ENCODE data around the gene RNF208.

Gene RNF208

DNA sequence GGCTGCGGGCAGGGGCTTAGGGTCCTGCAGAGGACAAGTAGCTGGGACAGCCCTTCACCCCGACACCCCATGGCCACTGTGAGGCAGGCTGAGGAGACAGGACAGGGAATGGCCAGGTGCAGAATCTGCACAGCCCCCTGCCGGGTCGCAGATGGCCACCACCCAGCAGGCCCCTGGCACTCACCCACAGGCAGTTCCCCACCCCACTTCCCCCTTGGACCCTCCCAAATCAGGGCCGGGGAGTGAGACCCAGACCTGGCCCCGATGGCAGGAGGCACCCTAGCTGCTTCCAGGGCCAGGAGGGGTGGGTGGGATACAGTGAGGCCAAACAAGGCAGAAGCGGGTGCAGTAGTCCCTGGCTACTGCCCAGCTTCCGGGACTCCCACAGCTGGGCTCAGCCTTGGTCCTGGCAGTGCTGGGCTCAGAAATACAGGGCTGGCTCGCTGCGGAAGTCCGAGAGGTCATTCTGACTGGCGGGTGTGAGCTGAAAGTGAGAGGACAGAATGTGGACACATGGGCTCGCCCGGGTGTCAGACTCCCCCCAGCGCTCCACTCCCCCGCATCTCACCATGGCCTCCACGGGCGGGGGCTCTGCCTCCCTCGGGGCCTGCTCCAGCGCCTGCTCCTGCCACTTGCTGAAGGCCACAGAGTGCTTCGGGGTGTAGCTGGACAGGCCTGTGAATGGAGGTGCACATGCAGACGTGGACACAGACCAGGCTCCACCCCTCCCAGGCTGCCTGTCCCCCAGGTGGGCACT lies 30.2 kb downstream of the RNF208 start:
- no peak for DNase-seq (ENCODE audit: low read depth)

DNA sequence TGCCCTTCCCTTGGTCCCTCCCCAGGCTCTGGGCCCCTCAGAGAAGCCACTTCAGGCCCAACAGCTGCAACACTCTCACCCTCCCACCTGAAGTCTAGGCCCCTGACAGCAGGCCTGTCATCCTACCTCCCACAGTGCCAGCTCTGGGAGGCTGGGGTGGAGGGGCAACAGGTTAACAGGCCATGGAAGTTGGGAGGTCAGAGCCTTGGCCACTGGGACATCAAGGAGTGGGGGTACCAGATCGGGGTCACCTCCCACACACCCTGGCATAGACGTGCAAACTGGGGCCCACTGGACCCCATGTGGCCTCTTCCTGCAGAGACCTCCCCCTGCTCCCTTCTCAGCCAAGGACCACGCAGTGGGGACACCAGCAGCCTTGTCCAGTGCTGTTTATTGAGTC lies 30.8 kb downstream of the RNF208 start:
- no peak for DNase-seq (ENCODE audit: low read depth)

DNA sequence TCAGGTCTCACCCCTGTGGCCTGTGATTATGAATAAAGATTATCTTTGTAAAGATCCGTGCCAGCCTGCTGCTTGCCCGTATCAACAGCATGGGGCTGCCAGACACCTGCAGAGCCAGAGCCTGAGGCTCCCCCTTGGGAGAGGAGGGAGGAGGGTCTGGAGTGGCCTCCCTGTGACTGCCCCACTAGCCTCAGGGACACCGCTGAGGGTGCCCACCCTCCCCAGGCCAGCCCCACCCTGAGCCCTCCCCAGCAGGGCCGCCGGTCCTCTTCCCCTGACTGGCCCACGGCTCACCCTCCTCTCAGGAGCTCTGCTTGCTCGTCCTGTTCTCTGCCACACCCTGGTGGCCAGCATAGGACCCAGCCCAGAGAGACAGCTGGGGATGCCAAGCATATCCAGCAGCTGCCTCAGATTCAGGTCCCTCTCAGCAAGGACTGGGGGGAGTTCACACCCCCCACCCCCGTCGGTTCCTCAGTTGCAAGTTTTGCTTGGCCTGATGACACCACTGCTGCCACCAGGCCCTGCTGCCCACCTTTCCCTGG lies 31.7 kb downstream of the RNF208 start:
- DNase-seq (ENCODE audit: low read depth) = no peak

DNA sequence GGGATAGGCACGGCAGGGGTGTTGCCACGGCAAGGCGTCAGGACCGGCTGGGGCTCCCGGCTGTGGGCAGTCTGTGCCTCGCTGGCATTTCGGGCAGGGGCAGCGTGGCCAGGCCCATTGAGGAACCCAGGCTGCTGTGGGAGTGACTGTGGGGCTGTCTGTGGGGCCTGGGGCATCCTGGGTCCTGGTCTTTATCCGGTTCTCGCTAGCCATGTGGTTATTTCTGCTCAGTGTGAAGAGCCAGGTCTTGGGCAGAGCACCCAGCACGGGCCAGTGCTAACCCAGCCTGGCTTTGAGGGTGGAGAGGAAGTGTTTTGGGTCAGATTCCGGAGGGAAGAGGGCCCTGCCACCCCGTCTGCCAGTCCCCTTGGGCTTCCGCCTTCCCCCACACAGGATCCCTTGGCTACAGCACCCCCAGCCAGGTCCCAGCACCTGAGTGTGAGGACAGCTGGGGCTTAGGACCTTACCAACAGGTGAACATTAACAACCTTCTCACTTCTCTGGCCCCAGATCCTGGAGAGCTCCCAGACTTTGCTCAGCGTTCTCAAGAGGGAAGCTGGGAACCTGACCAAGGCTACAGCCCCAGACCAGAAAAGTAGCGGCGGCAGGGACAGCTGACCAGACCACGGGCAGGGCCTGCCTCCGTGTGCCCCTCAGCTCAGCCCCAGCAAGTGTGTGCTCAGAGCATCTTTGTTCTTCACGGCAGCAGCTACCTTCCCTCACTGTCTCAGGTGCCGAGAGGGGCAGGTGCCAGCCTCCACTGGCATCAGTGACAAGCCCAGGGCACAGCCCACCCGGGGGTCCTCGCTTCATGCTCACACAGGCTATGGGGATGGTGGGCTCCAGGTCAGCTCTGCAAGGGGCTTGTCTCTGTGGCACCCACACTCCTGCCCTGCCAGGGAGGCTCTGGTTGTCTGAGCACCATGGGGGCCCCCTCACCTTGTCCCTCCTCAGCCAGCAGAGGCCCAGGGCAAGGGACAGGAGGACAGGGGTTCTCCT lies 32.4 kb downstream of the RNF208 start:
- no peak for DNase-seq (ENCODE audit: low read depth)

DNA sequence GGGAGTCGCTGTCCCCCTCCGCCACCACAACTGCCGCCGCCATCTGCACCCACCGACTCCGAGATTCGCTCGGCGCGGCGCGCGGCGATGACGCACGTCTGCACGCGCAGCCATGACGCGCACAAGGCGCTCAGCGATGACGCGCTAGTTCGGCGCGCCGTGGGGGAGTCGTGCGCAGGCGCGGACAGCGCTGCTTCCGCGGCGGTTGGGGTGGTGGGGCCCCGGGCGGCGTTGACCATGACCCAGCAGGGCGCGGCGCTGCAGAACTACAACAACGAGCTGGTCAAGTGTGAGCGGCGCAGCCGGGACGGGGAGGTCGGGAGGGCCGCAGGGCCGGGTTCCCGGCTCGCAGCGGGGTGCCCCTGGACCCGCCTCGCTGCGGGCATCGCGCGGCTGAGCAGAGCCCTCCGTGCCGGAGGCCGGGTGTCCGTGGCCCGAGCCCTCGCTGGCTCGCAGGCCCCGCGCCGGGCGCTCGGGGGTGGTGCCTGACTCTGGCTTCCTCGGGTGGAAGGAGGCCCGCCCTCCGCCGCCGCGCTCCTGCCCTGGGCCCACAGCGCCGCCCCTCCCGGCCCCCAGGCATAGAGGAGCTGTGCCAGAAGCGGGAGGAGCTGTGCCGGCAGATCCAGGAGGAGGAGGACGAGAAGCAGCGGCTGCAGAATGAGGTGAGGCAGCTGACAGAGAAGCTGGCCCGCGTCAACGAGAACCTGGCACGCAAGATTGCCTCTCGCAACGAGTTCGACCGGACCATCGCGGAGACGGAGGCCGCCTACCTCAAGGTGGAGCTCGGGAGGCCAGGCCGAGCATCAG lies 33.3 kb downstream of the RNF208 start, which contains the start of the genes ANAPC2 and SSNA1:
Gene ANAPC2 (minus strand): TSS at position 71 of the 807 bp plus-strand sequence. CDS start 28 bp downstream, at position 43.
Gene SSNA1 (plus strand): TSS at position 187 of the 807 bp plus-strand sequence. CDS start 51 bp downstream, at position 238.
- peak; percentile 94 for DNase-seq (ENCODE audit: low read depth)

DNA sequence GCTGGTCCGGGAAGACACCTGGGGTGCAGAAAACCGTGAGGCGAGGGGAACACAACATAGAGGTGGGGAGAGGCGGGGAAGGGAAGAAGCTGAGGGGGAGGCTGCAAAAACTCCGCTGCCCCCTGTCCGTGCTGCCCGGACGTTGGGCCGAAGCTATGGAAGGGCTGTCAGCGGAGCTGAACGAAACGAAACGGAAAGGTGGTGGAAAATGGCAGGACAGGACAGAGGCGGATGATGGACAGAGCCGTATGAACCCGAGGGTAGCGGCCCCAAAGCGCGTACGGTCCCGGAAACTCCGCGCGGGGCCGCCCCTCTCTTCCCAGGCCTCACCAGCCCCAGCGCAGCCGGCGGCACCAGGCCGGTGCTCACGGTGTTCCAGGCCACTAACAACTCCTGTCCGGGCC lies 34.0 kb downstream of the RNF208 start:
- DNase-seq (ENCODE audit: low read depth) = no peak

DNA sequence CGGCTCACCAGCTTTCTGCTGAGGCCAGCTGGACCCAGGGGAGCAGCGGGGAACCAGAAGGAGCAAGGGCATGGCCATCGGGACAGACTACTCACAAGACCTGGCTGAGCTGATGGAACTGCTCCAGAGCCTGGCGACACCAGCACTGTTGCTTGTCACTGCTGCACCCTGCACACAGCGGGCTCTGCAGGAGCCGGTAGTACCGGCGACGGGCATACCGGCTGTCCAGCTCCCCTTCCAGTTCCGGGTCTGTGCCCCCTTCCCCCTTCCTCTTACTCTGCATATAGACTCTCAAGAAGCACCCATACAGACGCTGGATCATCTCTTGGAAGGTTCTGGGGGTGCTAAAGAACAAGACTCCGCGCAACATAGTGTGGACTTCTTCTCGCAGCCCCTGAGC lies 34.7 kb downstream of the RNF208 start:
- no peak for DNase-seq (ENCODE audit: low read depth)

DNA sequence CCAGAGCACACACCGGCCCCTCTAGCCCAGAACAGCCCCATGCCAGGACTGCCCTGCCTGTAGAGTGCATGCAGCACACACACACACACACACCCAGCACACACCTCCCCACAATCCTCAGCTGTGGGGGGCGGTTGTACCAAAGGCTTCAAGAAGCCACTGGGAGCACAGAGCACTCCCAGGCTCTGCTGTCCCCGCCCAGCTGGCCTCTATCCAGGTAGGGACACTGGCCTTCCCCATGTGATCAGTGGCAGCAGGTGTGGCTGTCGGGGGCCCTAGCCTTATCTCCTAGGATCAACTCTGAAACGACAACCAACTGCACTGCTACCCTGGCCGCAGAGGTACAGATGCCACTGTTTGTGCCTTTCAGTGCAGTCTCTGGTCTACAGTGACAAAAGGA lies 35.7 kb downstream of the RNF208 start:
- no peak for DNase-seq (ENCODE audit: low read depth)

DNA sequence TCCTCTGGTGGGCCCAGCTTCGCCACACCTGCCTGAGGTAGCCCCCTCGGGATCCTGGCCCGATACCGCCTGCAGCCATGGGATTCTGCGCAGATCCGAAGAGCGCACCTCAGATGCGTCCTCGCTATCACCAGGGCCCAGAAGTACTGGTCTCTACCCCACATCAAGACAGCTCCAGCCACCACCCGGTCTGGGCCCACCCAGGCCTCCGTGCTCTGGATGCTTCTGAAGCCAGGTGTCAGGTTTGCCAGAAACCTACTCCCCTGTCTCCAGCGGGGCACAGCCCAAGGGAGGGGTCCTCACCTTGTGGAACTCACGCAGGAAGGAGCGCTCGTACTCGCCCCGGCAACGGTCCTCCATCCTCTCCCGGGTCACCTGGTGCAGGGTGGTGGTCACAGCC lies 36.1 kb downstream of the RNF208 start:
- no peak for DNase-seq (ENCODE audit: low read depth)

DNA sequence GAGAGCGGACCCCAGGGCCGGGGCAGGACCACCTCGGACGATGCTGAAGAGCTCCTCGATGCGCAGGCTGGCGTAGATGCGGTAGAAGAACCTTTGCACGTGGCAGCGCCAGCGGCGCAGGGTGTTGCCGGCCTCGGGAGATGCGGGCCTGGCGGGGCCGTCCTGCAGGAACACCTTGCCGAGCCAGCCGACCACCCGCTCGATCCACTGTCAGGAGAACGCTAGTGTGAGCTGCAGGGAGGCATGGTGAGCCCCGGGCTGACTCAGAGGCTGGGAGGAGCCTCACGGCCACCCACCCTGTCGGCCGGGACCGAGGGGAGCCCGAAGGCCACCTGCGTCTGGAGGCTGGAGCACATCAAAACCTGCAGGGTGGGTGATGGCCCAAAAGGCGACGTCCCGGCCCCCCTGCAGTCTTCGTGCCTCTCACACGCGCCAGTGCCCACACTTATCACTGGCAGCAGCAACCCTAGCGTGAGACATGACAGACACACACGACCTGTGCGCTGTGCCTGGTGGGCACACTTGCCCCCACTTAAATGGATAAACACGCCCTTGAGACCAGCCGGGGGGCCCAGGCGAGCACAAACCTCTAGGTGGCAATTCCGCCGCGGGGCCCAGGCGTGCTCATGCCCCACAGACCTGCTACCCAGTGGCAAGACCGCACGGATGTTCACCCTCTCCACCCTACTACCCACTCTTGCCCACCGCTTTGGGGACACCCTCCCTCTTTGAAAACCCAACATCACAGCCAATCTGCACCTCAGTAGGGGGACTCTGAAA lies 37.0 kb downstream of the RNF208 start:
- no peak for DNase-seq (ENCODE audit: low read depth)

DNA sequence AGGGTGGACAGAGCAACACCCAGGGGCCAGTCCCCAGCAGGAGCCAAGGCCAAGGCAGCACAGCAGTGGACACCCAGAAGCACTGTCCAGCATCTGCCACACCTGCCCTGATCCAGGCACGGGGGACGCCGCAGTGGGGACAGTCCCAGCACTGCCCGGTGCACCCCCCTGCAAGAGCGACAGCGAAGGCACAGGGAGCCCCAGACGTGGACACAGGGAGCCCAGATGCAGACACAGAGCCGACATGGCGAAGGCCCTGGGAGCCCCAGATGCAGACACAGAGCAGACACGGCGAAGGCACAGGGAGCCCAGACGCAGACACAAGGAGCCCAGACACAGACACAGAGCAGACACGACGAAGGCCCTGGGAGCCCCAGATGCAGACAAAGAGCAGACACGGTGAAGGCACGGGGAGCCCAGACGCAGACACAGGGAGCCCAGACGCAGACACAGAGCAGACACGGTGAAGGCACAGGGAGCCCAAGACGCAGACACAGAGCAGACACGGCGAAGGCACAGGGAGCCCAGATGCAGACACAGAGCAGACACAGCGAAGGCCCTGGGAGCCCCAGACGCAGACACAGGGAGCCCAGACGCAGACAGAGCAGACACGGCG lies 38.0 kb downstream of the RNF208 start:
- DNase-seq (ENCODE audit: low read depth) = no peak

DNA sequence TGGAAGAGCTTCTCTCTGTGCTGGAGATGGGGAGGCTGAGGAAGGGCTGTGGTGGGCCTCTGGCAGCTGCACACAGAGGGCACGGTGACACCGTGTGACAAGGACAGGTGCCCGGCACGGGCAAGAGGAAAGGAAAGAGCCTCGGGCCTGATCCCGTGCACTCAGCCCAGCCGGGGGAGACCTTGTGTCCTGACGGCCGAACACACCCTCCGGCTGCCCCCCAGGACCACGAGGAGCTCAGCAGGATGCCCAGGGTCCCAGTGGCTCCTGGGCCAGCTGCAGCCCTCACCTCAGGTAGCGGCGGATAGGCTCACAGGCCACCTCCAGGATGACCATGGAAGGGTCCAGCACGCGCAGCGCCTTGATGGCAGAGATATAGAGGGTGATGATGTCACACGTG lies 39.2 kb downstream of the RNF208 start:
- no peak for DNase-seq (ENCODE audit: low read depth)

DNA sequence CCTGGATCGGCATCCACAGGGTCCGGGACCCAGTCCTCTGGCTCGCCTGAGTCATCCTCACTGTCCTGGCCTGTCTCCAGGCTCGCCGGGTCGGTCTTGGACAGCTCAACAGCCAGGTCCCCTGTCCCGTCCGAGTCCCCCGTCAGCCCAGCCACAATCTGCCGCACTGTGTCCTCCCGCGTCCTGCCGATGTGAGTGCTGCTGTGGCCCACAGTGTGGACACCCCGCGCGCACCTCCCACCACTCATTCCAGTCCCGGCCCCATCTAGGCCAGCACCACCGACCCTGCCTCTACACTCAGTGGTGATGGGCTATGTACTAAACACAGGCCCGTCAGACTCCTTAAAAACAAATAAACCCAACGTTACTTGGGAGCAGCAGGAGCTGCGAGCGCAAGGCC lies 40.4 kb downstream of the RNF208 start:
- no peak for DNase-seq (ENCODE audit: low read depth)

DNA sequence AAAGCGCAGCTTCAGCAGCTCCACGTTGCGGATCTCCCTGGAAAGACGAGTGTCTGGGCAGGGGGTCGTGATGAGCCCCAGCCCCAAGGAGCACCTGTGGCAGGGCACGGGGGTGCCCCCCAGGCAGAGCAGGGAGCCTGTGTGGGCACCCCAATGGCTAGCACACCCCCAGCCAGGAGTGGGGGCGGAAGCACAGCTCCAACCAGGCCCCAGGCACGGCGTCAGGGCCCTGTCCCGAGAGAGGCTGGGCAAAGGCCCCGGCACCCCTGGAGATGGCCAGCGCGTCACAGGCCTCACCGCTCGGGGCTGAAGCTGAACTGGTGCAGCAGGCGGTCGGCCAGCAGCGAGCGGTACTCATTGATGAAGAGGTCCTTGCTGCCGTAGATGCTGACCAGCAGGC lies 41.5 kb downstream of the RNF208 start:
- no peak for DNase-seq (ENCODE audit: low read depth)

DNA sequence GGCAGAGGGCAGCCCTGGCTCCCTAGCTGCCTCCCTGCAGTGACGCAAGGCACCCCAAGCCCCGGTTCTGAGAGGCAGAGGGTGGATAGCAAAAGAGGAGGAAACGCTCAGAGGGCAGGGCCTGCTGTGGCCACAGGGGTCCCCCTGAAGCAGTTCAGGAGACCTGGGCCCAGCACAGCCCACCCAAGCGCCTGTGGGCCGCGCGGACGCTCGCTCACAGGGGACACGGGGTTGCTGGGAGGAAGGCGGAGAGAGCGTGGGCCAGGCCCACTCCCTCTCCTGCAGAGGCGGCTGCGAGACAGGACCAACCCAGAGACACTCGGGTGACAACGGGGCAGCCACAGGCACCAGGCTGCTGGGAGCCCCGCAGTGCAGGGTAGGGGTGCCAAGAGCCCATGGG lies 42.3 kb downstream of the RNF208 start:
- DNase-seq (ENCODE audit: low read depth) = no peak

DNA sequence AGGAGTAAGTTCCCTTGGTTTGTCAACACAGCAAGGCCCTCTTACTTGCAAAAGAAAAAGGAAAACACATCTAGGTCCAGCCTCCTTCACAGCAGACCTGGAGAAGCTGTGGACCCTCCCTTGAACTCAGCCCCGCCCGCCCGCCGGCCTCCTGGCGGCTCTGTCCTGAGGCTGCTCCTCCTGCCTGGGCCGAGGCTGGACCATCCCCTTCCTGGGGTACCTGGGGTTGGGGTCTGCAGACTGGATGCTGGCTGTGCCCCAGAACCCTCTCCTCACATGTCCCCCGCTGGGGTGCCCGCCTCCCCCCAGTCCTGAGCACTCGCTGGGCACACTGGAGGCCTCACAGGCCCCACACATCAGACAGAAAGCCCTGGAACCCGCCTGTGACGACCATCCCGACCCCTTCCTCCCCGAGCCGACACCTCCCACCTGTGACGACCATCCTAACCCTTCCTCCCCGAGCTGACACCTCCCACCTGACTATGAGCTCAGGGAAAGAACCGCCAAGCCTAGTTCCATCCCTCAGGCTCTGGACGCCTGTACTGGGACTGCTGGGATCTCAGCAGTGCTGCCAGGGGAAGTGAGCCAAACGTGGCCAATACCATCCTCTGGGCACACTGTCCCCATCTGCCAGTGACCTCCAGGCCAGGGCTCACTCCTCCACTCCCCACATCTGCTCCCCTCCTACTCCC lies 43.0 kb downstream of the RNF208 start:
- no peak for DNase-seq (ENCODE audit: low read depth)

DNA sequence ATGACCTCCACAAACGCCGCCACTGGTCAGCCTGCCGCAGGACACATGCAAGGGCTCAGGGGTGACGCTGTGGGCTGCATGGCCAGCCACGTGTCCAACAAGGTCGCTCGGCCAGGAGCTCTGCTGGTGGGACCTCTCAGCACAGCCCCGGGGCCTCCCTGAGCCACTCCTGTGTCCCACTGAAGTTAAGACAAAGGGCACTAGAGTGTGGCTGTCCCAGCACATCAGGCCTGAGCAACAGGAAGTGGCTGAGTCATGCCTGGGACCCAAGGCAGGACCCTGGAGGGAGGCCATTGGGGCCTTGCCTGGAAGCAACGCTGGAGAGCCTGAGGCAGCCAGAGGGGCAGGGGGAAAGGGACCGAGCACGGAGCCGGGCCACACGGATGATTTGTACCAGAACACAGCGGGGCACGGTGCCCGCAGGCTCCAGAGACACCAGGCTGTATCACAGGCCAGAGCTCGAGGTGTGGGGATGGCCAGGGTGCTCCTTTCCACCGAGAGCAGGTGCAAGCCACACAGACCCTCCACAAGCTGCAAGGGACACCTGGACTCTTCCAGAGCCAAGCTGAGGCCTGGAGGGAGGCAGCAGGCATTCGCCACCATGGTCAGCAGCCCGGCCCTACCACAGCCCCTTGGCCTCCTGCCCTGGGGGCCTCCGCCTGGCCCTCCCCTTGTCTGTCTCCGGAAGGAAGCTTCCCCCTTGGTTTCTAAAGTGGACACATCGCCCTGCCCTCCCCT lies 43.7 kb downstream of the RNF208 start:
- no peak for DNase-seq (ENCODE audit: low read depth)

DNA sequence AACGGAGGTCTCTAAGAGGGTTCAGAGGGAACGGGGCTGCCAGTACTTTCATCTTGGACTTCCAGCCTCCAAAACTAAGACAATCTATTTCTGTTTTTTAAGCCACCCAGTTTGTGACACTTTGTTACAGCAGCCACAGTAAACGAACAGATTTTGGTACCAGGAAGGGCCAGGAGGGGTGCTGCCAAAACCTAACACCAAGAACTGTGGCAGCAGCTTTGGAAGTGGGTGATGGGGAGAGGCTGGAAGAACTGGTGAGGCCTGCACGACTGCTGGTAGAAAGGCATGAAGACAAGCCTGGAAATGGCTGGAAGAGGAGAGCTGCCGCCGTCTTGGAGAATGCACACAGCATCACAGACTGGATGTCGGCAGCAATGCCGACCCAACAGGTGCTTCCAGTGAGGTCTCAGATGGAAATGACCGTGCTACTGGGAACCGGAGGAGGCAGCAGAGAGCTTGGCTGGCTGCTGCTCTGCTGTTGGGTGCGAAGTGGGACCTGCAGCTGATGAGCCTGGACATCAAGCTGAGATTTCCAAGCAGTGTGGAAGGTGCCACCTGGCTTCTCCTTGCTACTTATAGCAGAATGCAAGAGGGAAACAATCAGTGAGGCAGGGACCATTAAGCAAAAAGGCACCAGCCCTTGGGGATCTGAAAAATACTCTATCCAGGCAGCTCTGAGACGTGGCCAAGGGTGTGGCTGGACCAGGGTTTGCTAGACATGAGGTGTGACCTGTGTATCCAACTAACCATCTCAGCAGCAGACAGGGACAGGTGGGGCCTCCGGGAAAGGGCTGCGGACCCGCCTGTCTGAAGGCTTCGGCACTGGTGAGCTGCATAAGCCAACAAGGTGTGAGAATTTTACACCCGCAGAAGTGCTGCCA lies 45.5 kb downstream of the RNF208 start:
- no peak for DNase-seq (ENCODE audit: low read depth)

Measured in fibroblast of gingiva (primary cell).